ENCODE results near the gene MYLK3.
"Not testable (repeated sequence)": the region's sequence is repeated elsewhere in the genome, so short reads cannot be mapped to it uniquely, and the experiment has no call there.

The MYLK3 gene

GRCh38 chr16:46789499-46790414, 41.6 kb upstream of the MYLK3 start:
- no peak for TF ChIP-seq CTCF (IDR thresholded peaks at IDR 0.05; ENCODE audit: control extremely low read depth, extremely low read depth, low read depth, missing control alignments)
- ChIA-PET CTCF (interaction anchor here (0.9 to 4.6 kb wide), 6 partner anchors 12 to 116 kb away, joined by 3 to 39 read pairs (median 4); no protein-coding TSS in a partner anchor), POLR2A (interaction anchor here (0.6 to 1.0 kb wide), 6 partner anchors 11 to 232 kb away, joined by 3 to 10 read pairs (median 4); no protein-coding TSS in a partner anchor)
- DNase-seq (ENCODE audit: extremely low spot score): peak; percentile 87

- ChIA-PET CTCF (interaction anchor here (1.1 to 4.6 kb wide), 3 partner anchors 12 to 98 kb away, joined by 4 to 39 read pairs (median 4); no protein-coding TSS in a partner anchor), POLR2A (interaction anchor here (1.0 kb wide), 1 partner anchor 22 kb away, joined by 3 read pairs; no protein-coding TSS in a partner anchor)
- no peak for TF ChIP-seq CTCF (IDR thresholded peaks at IDR 0.05; ENCODE audit: control extremely low read depth, extremely low read depth, low read depth, missing control alignments)
- DNase-seq (ENCODE audit: extremely low spot score): no peak
These were observed 40.8 kb upstream of the MYLK3 start for GRCh38 chr16:46788891-46789474.

DNA sequence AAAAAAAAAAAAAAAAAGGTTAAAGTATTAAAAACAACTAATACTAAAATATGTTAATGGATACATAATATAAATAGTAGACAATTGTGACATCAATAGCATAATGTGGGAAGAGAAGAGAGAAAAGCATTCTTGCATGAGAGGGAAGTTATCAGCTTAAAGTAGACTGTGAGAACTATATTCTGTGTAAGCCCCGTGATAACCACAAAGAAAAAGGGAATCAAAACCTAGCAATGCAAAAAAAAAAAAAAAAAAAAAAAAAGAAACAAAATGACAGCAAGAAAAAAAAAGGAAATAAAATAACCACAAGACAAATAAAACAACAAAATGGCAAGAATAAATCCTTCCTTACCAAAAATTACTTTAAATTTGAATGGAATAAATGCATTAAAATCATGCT, 39.8 kb upstream of the MYLK3 start:
- DNase-seq (ENCODE audit: extremely low spot score): peak; percentile 59
- TF ChIP-seq CTCF (IDR thresholded peaks at IDR 0.05; ENCODE audit: control extremely low read depth, extremely low read depth, low read depth, missing control alignments): no peak
- ChIA-PET POLR2A (interaction anchor here (0.6 to 0.7 kb wide), 4 partner anchors 10 to 1598 kb away, joined by 3 to 6 read pairs (median 4); no protein-coding TSS in a partner anchor), CTCF (interaction anchor here (1.1 to 2.4 kb wide), 3 partner anchors 11 to 115 kb away, joined by 3 to 6 read pairs (median 4); no protein-coding TSS in a partner anchor)

- no peak for DNase-seq (ENCODE audit: extremely low spot score)
- POLR2A ChIA-PET: no interaction called here
- no peak for TF ChIP-seq CTCF (IDR thresholded peaks at IDR 0.05; ENCODE audit: control extremely low read depth, extremely low read depth, low read depth, missing control alignments)
- CTCF ChIA-PET: interaction anchor here (1.0 to 2.0 kb wide), 10 partner anchors 9 to 145 kb away, joined by 3 to 8 read pairs (median 3); no protein-coding TSS in a partner anchor
These were observed 37.1 kb upstream of the MYLK3 start for GRCh38 chr16:46785076-46785845.

DNA sequence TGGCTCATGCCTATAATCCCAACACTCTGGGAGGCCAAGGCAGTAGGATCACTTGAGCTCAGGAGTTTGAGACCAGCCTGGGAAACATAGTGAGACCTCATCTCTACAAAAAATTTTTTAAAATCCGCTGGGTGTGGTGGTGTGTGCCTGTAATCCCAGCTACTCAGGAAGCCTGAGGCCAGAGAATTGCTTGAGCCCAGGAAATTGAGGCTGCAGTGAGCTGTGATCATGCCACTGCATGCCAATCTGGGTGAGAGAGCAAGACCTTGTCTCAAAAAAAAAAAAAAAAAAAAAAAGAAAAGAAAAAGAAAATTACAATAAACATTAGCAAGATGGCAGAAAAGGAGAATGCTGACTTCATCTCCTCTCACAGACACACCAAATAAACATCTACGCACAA, 36.4 kb upstream of the MYLK3 start:
- POLR2A ChIA-PET; DNase-seq (ENCODE audit: extremely low spot score): not testable (repeated sequence)
- CTCF ChIA-PET: interaction anchor here (1.0 to 2.0 kb wide), 7 partner anchors 9 to 146 kb away, joined by 3 to 8 read pairs (median 3); no protein-coding TSS in a partner anchor

GRCh38 chr16:46783800-46784199, 35.7 kb upstream of the MYLK3 start:
- TF ChIP-seq CTCF (IDR thresholded peaks at IDR 0.05; ENCODE audit: control extremely low read depth, extremely low read depth, low read depth, missing control alignments): no peak
- no peak for DNase-seq (ENCODE audit: extremely low spot score)
- ChIA-PET CTCF (interaction anchor here (1.0 to 2.0 kb wide), 2 partner anchors 17 to 110 kb away, joined by 3 to 8 read pairs; no protein-coding TSS in a partner anchor), POLR2A (no interaction called here)
